ENCODE results near the gene CAPN5.

GRCh38 chr11:77163271-77163670, 96.5 kb downstream of the CAPN5 start:
- TF ChIP-seq CTCF (IDR thresholded peaks at IDR 0.05) (no peak), ZFX (IDR thresholded peaks at IDR 0.05; ENCODE audit: borderline replicate concordance) (no peak)
